GM12878 (cell line): ENCODE data around the gene RPL32. TPM values are rescaled to one million over a fixed set of nuclear protein-coding genes. Genes with fewer than 3 reads are reported as not detected.

ENCODE experiments used
- FOXK2 ChIP-seq: fragments of 450-650 bp; IDR thresholded peaks from 2 replicates; pipeline ENCODE4 v1.6.1; 2017; ENCODE audit warnings: mild to moderate bottlenecking, moderate library complexity
- RB1 ChIP-seq: fragments of 450-650 bp; formaldehyde crosslinking; IDR thresholded peaks from 2 replicates; pipeline ENCODE4 v1.6.1; 2017; ENCODE audit warnings: mild to moderate bottlenecking, borderline replicate concordance
- RUNX3 ChIP-seq: IDR thresholded peaks from 2 replicates; pipeline ENCODE4 v1.6.1; 2012; ENCODE audit warnings: low read length, inconsistent platforms
- SMC3 ChIP-seq: IDR thresholded peaks from 2 replicates; pipeline ENCODE4 v1.6.1; 2011; ENCODE audit warnings: low read length, improper control_type of control experiment, borderline replicate concordance
- YY1 ChIP-seq: IDR thresholded peaks from 2 replicates; pipeline ENCODE4 v1.6.1; 2011; ENCODE audit warnings: low read depth, mild to moderate bottlenecking, low read length
- ZNF274 ChIP-seq: IDR thresholded peaks from one replicate; pipeline ENCODE4 v1.8.0; 2011; ENCODE audit not compliant: insufficient read length, insufficient read depth
- ZNF622 ChIP-seq: fragments of 450-650 bp; IDR thresholded peaks from 2 replicates; pipeline ENCODE4 v1.6.1; 2017; ENCODE audit warnings: mild to moderate bottlenecking, inconsistent platforms
- polyA plus RNA-seq, 11 experiments: library from polyadenylated mRNA; depleted of rRNA in 4 of 11; unstranded in 6 of 11; stranded (reverse) in 5 of 11; fragments of >200 nt; fragmentation: Nextera tagmentation in 4 of 11; fragmentation: Illumina TruSeq in 1 of 11; extraction: Ambion mirVana in 4 of 11; extraction: Trizol in 1 of 11; gene quantifications; 1 replicate in 1 of 11; 2 replicates in 10 of 11; pipeline versions ENCODE4 v1.2.1 to v1.2.3, GENCODE V29; 2011 to 2016; ENCODE audit warnings: inconsistent platforms in 2 of 11, missing spikeins in 2 of 11, low read depth in 1 of 11
- total RNA-seq, 4 experiments: library from RNA; depleted of rRNA in 3 of 4; stranded (reverse); fragments of >200 nt in 3 of 4; fragmentation: Illumina TruSeq in 1 of 4; extraction: Trizol in 1 of 4; gene quantifications; 2 replicates each; pipeline versions ENCODE4 v1.2.1 to v1.2.3, GENCODE V29; 2013 to 2021
- TF ChIP-seq, protein P1 (sequence below): IDR thresholded peaks from 2 replicates; pipeline ENCODE4 v1.6.1; 2012; ENCODE audit warnings: mild to moderate bottlenecking, low read depth, low read length
- TF ChIP-seq, protein P2 (sequence below): fragments of 450-650 bp; formaldehyde crosslinking; IDR thresholded peaks from 2 replicates; pipeline ENCODE4 v1.5.0; 2022; ENCODE audit warnings: mild to moderate bottlenecking, missing genetic modification characterization

Gene RPL32
- total and polyA plus RNA-seq, 10 of the 15 experiments (the other 5 are each of a cell fraction or from before 2014, with no cell fraction given), result 1,533 to 5,147 (median 3,350) TPM

DNA sequence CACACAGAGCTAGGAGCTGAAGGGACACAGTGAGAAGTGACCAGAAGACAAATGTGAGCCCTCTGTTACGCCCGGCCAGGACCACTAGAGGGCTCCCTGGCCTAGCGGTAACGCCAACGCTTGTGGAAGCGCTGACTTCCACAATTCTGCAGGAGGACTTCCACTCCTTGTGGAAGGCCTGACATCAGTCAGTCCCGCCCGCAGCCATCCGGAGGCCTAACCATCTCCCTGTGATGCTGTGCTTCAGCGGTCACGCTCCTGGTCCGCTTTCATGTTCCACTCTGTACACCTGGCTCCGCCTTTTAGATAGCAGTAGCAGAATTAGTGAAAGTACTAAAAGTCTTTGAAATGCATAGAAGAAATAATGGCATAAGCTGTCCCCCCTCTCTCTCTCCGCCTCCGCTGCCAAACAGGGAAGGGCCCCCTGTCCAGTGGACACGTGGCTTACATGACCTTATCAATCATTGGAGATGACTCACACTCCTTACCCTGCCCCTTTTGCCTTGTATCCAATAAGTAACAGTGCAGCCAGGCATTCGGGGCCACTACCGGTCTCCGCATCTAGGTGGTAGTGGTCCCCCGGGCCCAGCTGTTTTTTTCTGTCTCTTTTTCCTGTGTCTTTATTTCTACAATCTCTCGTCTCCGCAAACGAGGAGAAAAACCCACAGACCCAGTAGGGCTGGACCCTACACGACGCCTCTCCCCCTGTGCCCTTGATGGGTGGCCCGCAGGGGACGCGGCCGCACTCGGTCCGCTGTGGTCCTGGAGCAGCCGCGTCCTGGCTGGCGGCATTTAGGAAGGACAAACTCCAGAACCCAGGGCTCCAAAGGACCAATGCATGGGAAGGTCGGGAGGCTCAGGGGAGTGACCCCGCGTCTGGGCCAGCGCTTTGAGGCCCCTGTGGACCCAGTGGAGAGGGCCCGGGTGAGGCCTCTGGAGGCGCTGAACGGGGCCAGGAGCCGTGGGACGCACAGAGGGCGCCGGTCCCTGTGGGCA lies 27.0 kb upstream of the RPL32 start (continued):
- TF ChIP-seq, protein P1, sequence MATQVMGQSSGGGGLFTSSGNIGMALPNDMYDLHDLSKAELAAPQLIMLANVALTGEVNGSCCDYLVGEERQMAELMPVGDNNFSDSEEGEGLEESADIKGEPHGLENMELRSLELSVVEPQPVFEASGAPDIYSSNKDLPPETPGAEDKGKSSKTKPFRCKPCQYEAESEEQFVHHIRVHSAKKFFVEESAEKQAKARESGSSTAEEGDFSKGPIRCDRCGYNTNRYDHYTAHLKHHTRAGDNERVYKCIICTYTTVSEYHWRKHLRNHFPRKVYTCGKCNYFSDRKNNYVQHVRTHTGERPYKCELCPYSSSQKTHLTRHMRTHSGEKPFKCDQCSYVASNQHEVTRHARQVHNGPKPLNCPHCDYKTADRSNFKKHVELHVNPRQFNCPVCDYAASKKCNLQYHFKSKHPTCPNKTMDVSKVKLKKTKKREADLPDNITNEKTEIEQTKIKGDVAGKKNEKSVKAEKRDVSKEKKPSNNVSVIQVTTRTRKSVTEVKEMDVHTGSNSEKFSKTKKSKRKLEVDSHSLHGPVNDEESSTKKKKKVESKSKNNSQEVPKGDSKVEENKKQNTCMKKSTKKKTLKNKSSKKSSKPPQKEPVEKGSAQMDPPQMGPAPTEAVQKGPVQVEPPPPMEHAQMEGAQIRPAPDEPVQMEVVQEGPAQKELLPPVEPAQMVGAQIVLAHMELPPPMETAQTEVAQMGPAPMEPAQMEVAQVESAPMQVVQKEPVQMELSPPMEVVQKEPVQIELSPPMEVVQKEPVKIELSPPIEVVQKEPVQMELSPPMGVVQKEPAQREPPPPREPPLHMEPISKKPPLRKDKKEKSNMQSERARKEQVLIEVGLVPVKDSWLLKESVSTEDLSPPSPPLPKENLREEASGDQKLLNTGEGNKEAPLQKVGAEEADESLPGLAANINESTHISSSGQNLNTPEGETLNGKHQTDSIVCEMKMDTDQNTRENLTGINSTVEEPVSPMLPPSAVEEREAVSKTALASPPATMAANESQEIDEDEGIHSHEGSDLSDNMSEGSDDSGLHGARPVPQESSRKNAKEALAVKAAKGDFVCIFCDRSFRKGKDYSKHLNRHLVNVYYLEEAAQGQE, result no peak
- TF ChIP-seq ZNF274, result no peak
- no peak for TF ChIP-seq ZNF622
- 0 out of 2 replicates have a peak, but pooled peaks have one; percentile 49 for TF ChIP-seq YY1
- TF ChIP-seq RUNX3, result 0 out of 2 replicates have a peak, but pooled peaks have one; percentile 37
- peak; percentile 83 for TF ChIP-seq SMC3
- peak; percentile 26; the same call in 1 of the 2 replicates for TF ChIP-seq RB1
- TF ChIP-seq, protein P2, sequence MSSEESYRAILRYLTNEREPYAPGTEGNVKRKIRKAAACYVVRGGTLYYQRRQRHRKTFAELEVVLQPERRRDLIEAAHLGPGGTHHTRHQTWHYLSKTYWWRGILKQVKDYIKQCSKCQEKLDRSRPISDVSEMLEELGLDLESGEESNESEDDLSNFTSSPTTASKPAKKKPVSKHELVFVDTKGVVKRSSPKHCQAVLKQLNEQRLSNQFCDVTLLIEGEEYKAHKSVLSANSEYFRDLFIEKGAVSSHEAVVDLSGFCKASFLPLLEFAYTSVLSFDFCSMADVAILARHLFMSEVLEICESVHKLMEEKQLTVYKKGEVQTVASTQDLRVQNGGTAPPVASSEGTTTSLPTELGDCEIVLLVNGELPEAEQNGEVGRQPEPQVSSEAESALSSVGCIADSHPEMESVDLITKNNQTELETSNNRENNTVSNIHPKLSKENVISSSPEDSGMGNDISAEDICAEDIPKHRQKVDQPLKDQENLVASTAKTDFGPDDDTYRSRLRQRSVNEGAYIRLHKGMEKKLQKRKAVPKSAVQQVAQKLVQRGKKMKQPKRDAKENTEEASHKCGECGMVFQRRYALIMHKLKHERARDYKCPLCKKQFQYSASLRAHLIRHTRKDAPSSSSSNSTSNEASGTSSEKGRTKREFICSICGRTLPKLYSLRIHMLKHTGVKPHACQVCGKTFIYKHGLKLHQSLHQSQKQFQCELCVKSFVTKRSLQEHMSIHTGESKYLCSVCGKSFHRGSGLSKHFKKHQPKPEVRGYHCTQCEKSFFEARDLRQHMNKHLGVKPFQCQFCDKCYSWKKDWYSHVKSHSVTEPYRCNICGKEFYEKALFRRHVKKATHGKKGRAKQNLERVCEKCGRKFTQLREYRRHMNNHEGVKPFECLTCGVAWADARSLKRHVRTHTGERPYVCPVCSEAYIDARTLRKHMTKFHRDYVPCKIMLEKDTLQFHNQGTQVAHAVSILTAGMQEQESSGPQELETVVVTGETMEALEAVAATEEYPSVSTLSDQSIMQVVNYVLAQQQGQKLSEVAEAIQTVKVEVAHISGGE (CRISPR knock-in tag), result no peak
- TF ChIP-seq FOXK2, result no peak
